Measurements from ENCODE around the gene FAM83F.

- no peak for TF ChIP-seq POLR2A (IDR thresholded peaks at IDR 0.05; ENCODE audit: low read length)
- TF ChIP-seq GATA1 (IDR thresholded peaks at IDR 0.05; ENCODE audit: low read depth, low read length): no peak
Observed at GRCh38 chr22:39953101-39953500, 41.7 kb upstream of the FAM83F start.
